PC-9 (cell line): ENCODE results near the gene CFAP97D1. TPM values are rescaled to one million over a fixed set of nuclear protein-coding genes. Genes with fewer than 3 reads are reported as not detected.

ENCODE experiments used
- BruUV-seq: library from RNA; stranded (reverse); fragments of 400-500 nt; replicated peaks from 2 replicates; lab custom pipeline; 2021; lab: Mats Ljungman, UMichigan
- CTCF ChIA-PET: fragments of 300-600 bp; sonication (Branson Sonifier 250); formaldehyde crosslinking; loops from one replicate; lab custom pipeline; 2022; ENCODE audit warnings: antibody characterized with exemption; lab: Charles Lee
- POLR2A ChIA-PET: fragments of 300-600 bp; sonication (Branson Sonifier 250); formaldehyde crosslinking; loops from one replicate; lab custom pipeline; 2022; ENCODE audit warnings: antibody characterized with exemption; ENCODE audit not compliant: unreplicated experiment; lab: Charles Lee
- DNase-seq, 2 experiments: peaks; one replicate each; pipeline versions ENCODE4 v3.0.0 to v3.0.0-alpha.2; 2015 to 2022; ENCODE audit warnings: mixed read lengths in 1 of 2
- H2AFZ ChIP-seq: fragments of 200-600 bp; sonication (generic); 2 replicates; pipeline ENCODE4 v1.8.1; 2017; ENCODE audit warnings: antibody characterized with exemption
- H3F3A ChIP-seq: fragments of 200-600 bp; sonication (generic); 2 replicates; pipeline ENCODE4 v1.8.1; 2017; ENCODE audit warnings: antibody characterized with exemption, mild to moderate bottlenecking, low read depth; ENCODE audit not compliant: insufficient read depth
- H3K27ac ChIP-seq: fragments of 200-600 bp; sonication (generic); 2 replicates; pipeline ENCODE4 v1.6.1; 2016; ENCODE audit warnings: mixed run types
- H3K27me3 ChIP-seq: fragments of 200-600 bp; sonication (generic); 2 replicates; pipeline ENCODE4 v1.6.1; 2016; ENCODE audit warnings: low read depth, mixed run types; ENCODE audit not compliant: insufficient read depth
- H3K36me3 ChIP-seq: fragments of 200-600 bp; sonication (generic); 2 replicates; pipeline ENCODE4 v1.6.1; 2016; ENCODE audit warnings: low read depth, mixed run types
- H3K4me1 ChIP-seq: fragments of 200-600 bp; sonication (generic); replicated peaks from 2 replicates; pipeline ENCODE4 v1.6.1; 2016; ENCODE audit warnings: mixed run types; ENCODE audit not compliant: insufficient read depth
- H3K4me2 ChIP-seq: fragments of 200-600 bp; sonication (generic); 2 replicates; pipeline ENCODE4 v1.6.1; 2017; ENCODE audit warnings: mixed run types
- H3K4me3 ChIP-seq: fragments of 200-600 bp; sonication (generic); 2 replicates; pipeline ENCODE4 v1.6.1; 2016; ENCODE audit warnings: mixed run types
- H3K79me2 ChIP-seq: fragments of 200-600 bp; sonication (generic); 2 replicates; pipeline ENCODE4 v1.6.1; 2017; ENCODE audit warnings: low read depth, mixed run types
- H3K9me2 ChIP-seq: fragments of 200-600 bp; sonication (generic); 2 replicates; pipeline ENCODE4 v1.8.1; 2017; ENCODE audit warnings: mild to moderate bottlenecking; ENCODE audit not compliant: insufficient read depth
- H3K9me3 ChIP-seq: fragments of 200-600 bp; sonication (generic); 2 replicates; pipeline ENCODE4 v1.8.1; 2016; ENCODE audit warnings: low read depth; ENCODE audit not compliant: insufficient read depth
- H4K20me1 ChIP-seq: fragments of 200-600 bp; sonication (generic); 2 replicates; pipeline ENCODE4 v1.8.1; 2017; ENCODE audit not compliant: insufficient read depth
- EZH2 ChIP-seq: fragments of 200-600 bp; sonication (generic); IDR thresholded peaks from 2 replicates; pipeline ENCODE4 v1.8.0; 2017; ENCODE audit warnings: antibody characterized with exemption, low read depth
- intact Hi-C: fragments of 100-400 bp; cut with micrococcal nuclease; formaldehyde crosslinking; loops from one replicate; pipeline ENCODE4 v1.10.0; 2022; ENCODE audit not compliant: unreplicated experiment
- total RNA-seq: library from RNA; stranded (reverse); gene quantifications from 2 replicates; pipeline ENCODE4 v1.2.3, GENCODE V29; 2021
- TF ChIP-seq, protein P1 (sequence below): fragments of 200-600 bp; sonication (generic); conservative IDR thresholded peaks from 2 replicates; pipeline ENCODE4 v1.6.1; 2017; ENCODE audit warnings: mixed run types, antibody characterized with exemption, mild to moderate bottlenecking, moderate library complexity

The CFAP97D1 gene
- total RNA-seq, 1 experiment from 2014 or later, result not detected

DNA sequence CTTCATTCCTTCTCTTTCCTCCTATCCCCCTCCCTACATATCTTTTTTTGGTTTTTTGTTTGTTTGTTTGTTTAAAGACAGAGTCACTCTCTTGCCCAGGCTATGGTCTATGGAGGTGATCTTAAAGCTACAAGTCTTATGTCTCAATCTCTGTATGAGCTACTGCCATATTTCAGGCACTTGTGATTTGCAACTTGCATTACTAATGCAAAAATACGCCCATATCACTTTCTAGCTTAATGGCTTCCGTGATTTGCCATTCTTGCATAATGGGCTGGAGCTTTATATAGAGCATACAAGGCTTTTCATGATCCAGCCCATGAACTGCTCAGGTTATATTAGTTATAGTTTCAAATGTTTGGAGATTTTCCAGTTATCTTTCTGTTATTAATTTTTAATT is 7.5 kb downstream of the CFAP97D1 start:
- no peaks in the 10 kb centered on the region for H3K9me3 ChIP-seq
- POLR2A ChIA-PET, result no interaction called here
- H3K27me3 ChIP-seq, result peaks cover 2% of the 10 kb centered on the region; the same call in 1 of the 2 replicates
- no peaks in the 10 kb centered on the region; the same call in 1 of the 2 replicates for H3K4me1 ChIP-seq
- H3K27ac ChIP-seq, result no peak overlapping the region
- H3K9me2 ChIP-seq, result no peaks in the 10 kb centered on the region
- TF ChIP-seq, protein P1, sequence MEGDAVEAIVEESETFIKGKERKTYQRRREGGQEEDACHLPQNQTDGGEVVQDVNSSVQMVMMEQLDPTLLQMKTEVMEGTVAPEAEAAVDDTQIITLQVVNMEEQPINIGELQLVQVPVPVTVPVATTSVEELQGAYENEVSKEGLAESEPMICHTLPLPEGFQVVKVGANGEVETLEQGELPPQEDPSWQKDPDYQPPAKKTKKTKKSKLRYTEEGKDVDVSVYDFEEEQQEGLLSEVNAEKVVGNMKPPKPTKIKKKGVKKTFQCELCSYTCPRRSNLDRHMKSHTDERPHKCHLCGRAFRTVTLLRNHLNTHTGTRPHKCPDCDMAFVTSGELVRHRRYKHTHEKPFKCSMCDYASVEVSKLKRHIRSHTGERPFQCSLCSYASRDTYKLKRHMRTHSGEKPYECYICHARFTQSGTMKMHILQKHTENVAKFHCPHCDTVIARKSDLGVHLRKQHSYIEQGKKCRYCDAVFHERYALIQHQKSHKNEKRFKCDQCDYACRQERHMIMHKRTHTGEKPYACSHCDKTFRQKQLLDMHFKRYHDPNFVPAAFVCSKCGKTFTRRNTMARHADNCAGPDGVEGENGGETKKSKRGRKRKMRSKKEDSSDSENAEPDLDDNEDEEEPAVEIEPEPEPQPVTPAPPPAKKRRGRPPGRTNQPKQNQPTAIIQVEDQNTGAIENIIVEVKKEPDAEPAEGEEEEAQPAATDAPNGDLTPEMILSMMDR, result no peak
- no peak for TF ChIP-seq EZH2
- no peaks in the 10 kb centered on the region for H4K20me1 ChIP-seq
- CTCF ChIA-PET, result no interaction called here
- no peaks in the 10 kb centered on the region for H3K36me3 ChIP-seq
- H2AFZ ChIP-seq, result no peak overlapping the region
- intact Hi-C loops, result no loop called here
- DNase-seq, result no peak
- H3K4me2 ChIP-seq, result no peak overlapping the region
- no peaks in the 10 kb centered on the region for H3F3A ChIP-seq
- BruUV-seq, result no TSS peak
- no peaks in the 10 kb centered on the region for H3K79me2 ChIP-seq
- no peak overlapping the region for H3K4me3 ChIP-seq

DNA sequence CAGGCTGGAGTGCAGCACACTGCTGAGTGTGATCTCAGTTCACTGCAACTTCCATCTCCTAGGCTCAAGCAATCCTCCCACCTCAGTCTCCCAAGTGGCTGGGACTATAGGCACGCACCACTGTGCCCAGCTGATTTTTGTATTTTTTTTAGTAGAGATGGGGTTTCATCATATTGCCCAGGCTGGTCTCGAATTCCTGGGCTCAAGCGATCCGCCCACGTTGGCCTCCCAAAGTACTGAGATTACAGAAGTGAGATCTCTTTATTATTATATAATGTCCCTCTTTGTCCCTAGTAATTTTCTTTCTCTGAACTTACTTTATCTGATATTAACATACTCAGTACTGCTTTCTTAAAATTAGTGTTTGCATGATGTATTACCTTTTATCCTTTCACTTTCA is 8.3 kb downstream of the CFAP97D1 start:
- POLR2A ChIA-PET, result no interaction called here
- CTCF ChIA-PET, result no interaction called here

DNA sequence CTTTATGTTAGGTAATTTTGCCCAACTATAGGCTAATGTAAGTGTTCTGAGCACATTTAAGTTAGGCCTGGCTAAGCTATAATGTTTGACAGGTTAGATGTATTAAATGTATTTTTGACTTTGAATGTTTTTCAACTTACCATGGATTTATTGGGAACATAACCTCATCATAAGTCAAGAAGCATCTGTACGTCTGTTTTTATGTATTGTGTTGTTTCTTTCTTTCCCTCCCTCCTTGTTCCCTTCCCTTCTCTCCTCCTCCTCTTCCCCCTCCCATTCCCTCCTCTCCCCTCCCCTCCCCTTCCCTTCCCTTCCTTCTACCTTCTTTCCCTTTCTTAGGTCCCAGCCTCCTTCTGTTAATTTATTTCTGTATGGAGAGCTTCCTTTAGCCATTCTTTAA is 9.2 kb downstream of the CFAP97D1 start:
- Histone ChIP-seq H2AFZ (no peak overlapping the region), H3F3A (no peaks in the 10 kb centered on the region), H4K20me1 (no peaks in the 10 kb centered on the region), H3K27me3 (peaks cover 5% of the 10 kb centered on the region; the same call in 1 of the 2 replicates), H3K27ac (no peak overlapping the region), H3K9me3 (no peaks in the 10 kb centered on the region), H3K9me2 (no peaks in the 10 kb centered on the region), H3K79me2 (no peaks in the 10 kb centered on the region), H3K4me1 (no peaks in the 10 kb centered on the region; the same call in 1 of the 2 replicates), H3K4me3 (no peak overlapping the region), H3K36me3 (no peaks in the 10 kb centered on the region), H3K4me2 (no peak overlapping the region)
- no peak for DNase-seq
- intact Hi-C loops, result no loop called here
- TF ChIP-seq, protein P1, result no peak
- no peak for TF ChIP-seq EZH2
- CTCF ChIA-PET, result interaction anchor here (0.6 kb wide), 1 partner anchor 206 kb away, joined by 14 read pairs; no protein-coding TSS in a partner anchor
- POLR2A ChIA-PET, result no interaction called here
- no TSS peak for BruUV-seq

More for the DNA sequence above, 8.3 kb downstream of the CFAP97D1 start:
- no peak overlapping the region for H2AFZ ChIP-seq
- H3K27ac ChIP-seq, result no peak overlapping the region
- no peaks in the 10 kb centered on the region; the same call in 1 of the 2 replicates for H3K4me1 ChIP-seq
- intact Hi-C loops, result no loop called here
- H3K36me3 ChIP-seq, result no peaks in the 10 kb centered on the region
- no TSS peak for BruUV-seq
- no peaks in the 10 kb centered on the region for H3K9me3 ChIP-seq
- H4K20me1 ChIP-seq, result no peaks in the 10 kb centered on the region
- H3K4me2 ChIP-seq, result no peak overlapping the region
- H3F3A ChIP-seq, result no peaks in the 10 kb centered on the region
- H3K4me3 ChIP-seq, result no peak overlapping the region
- no peaks in the 10 kb centered on the region for H3K9me2 ChIP-seq
- TF ChIP-seq EZH2, result no peak
- TF ChIP-seq, protein P1, result no peak
- H3K79me2 ChIP-seq, result no peaks in the 10 kb centered on the region
- H3K27me3 ChIP-seq, result peaks cover 3% of the 10 kb centered on the region; the same call in 1 of the 2 replicates
- DNase-seq, result no peak
